GM12872 (cell line): Measurements from ENCODE around the gene AGPS.

ENCODE experiments used
- CTCF ChIP-seq: IDR thresholded peaks from 3 replicates; pipeline ENCODE4 v1.5.1; 2011; ENCODE audit warnings: low read depth, mild to moderate bottlenecking, low read length, moderate library complexity; ENCODE audit not compliant: insufficient read depth

AGPS gene

GRCh38 chr2:177525351-177525924 lies 132.9 kb downstream of the AGPS start:
- no peak for TF ChIP-seq CTCF

- TF ChIP-seq CTCF: no peak
These were observed 135.9 kb downstream of the AGPS start for GRCh38 chr2:177528351-177528933.

DNA sequence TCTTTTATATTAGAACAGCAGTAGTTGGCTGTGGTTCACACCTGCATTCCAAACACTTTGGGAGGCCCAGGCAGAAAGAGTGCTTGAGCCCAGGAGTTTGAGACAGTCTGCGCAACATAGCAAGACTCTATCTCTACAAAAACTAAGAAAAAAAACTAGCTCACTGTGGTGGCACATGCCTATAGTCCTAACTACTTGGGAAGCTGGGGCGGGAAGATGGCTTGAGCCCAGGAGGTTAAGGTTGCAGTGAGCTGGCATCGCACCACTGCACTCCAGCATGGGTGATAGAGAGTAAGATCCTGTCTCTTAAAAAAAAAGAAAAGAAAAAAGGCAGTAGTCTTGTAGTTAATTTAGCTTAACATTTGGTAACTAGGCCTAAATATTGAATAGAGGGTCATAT lies 136.6 kb downstream of the AGPS start:
- TF ChIP-seq CTCF: no peak

- no peak for TF ChIP-seq CTCF
These were observed 138.0 kb downstream of the AGPS start for GRCh38 chr2:177530561-177530960.

- TF ChIP-seq CTCF: no peak
These were observed 139.1 kb downstream of the AGPS start for GRCh38 chr2:177531706-177532105.

DNA sequence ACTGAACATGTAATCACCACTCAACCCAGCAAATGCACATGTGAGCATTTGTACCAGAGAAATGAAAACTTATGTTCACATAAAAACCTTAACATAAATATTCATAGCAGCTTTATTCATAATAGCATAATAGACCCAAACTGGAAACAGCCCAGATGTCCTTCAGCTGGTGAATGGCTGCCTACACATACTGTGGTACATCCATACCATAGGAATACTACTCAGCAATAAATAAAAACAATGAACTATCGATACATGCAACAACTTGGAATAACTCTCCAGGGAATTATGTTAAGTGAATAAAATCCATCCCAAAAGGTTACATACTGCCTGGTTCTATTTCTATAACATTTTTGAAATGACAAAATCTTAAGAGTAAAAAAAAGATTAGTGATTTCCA lies 140.0 kb downstream of the AGPS start:
- no peak for TF ChIP-seq CTCF

DNA sequence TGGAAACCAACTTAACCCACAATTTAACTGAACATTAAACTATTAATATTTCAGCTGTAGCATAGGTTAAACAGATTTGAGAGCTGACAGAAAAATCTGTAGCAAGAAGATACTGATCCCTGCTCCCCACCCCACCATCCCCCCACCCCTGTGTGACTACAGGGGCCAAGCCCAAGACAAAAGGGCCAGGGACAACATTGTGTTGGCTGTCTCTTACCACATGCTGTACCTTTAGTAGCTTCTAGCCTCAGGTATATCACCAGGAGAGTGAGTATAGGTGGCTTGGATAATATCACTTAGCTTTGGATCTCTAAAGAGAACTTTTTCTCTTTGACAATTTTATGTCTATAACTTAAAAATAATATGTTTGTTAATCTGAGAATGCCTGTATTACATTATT lies 140.7 kb downstream of the AGPS start:
- no peak for TF ChIP-seq CTCF

DNA sequence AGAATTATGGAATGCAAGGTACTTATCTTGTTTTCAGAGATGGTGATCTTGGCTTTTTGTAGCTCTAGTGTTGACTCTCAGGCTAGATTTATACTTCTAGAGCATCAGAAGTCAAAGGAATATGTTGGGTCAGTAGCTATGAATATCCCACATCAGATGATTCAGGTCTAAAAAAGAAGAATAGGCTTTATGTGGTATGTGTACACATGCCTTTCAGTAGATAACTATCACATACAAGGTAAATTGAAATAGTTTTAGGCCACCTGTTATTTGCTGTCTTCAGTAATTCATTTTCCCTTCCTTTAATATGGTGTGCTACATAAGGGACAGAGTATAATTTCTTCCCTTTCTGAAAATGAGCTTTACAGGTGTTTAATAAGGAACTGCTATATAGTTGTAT lies 142.4 kb downstream of the AGPS start:
- no peak for TF ChIP-seq CTCF
